Jurkat, Clone E6-1 (cell line): ENCODE measurements around the gene ZNF827.

Experiments used
- DNase-seq: peaks from one replicate; pipeline ENCODE4 v3.0.0-alpha.2; 2011; ENCODE audit warnings: low read depth, low spot score
- H3K4me3 ChIP-seq: 2 replicates; pipeline ENCODE4 v1.5.1; 2011; ENCODE audit warnings: mild to moderate bottlenecking, low read length, control low read depth, moderate library complexity

Gene ZNF827

GRCh38 chr4:145709843-145710242 lies 228.8 kb downstream of the ZNF827 start:
- no peak overlapping the region for H3K4me3 ChIP-seq
- no peak for DNase-seq

- DNase-seq = no peak
- H3K4me3 ChIP-seq = no peak overlapping the region
Measured at GRCh38 chr4:145709336-145709735, 229.3 kb downstream of the ZNF827 start.
